Measurements from ENCODE around the gene UGT1A10.

UGT1A10 gene

DNA sequence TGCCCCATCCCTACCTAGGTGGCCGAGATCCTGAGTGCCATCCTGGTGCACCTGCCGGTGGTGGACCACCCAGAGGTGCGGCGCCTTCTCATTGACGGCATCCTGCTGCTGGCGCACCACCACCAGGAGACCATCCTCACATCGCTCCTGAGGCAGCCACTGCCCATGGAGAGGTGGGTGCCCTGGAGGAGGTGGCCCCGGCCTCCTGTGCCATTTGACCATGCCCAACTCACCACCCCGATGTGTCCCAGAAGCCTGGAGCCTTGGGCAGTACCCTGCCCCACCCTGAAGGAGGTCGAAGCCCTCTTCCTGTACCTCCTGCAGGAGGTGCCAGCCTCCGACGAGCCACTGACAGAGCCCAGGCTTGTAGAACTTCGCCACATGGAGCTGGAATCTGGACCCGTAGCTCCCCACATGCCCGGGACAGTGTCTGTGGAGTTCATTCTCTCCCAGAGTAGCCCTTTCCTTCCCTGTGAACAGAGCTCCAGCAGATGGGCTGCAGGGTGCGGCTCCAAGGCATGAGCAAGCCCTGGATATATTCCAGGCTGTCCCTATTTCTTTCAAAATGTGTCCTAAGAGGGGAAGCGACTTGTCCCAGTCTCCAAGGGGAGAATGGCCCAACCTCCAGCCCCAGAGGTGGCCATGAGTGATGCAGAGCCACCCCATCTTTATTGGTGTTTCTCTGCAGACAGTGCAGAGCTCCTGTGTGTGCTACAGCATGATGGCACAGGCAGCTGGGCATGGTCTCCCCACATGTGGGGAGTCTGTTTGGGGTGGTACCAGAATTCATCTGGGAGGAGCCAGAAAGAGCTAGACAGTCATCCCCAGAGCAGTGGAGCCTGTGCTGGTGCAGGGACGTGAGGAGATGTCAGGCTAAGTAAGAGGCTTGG lies 183.9 kb downstream of the UGT1A10 start:
- no peak for DNase-seq

- no peak for DNase-seq
These were observed 184.5 kb downstream of the UGT1A10 start for GRCh38 chr2:233820774-233821105.

- no peak for DNase-seq
These were observed 184.9 kb downstream of the UGT1A10 start for GRCh38 chr2:233821196-233821595.

DNA sequence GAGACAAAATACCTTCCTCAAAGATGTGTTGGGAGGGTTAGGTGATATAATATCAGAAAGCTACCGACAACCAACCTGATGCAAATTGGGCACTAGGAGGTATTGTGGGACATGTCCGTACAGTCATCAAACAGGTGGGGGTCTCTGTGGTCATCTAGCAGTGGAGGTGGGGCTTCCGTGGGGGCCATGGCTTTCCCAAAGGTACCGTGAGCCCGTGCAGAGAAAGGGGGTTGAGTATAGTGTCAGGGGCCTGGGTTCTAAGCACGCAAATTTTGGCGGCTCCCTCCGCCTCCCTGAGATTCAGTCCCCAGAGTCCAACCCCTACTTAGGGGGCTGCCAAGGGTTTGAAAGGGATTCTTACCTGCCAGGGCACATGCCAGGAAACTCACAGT lies 185.5 kb downstream of the UGT1A10 start:
- DNase-seq: no peak

DNA sequence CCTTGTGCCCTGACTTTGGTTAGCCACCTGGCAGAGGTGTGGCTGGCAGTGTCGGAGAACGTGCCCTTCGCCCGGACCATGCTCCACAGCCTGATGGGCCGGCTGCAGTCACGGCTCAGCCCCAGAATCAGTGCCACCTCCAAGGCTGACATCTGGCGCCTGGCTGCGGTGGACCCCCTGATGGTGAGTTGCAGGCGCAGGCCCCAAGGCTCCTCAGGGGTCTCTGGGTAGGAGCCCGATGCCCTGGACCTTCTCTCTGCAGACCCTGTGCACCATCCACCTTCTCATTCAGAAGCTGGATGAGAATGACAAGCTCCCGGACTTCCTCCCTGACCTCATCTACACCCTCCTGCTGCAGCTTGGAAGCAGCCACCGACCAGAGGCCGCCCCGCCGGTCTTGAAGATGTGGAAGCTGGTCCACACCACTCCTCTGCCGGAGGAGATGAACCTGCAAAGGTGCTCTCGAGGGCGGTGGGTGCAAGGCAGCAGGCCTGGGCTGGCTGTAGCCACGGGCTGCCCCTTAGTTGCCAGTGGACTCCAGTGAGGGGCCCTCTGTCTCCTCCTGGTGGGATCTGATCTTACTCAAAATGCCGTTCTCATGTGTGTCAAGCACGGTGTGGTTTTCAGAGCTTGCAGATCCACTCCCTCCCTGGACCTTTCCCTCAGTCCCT lies 186.0 kb downstream of the UGT1A10 start:
- DNase-seq: no peak

Measured in nucleus accumbens (tissue), 56 donors.